ENCODE data around the gene INHBE.

INHBE gene

GRCh38 chr12:57460841-57461275, 5.8 kb downstream of the INHBE start:
- no peak for DNase-seq (ENCODE audit: low read depth, low spot score)

GRCh38 chr12:57461276-57461916, 6.3 kb downstream of the INHBE start:
- DNase-seq (ENCODE audit: low read depth, low spot score) = no peak

- DNase-seq (ENCODE audit: low read depth, low spot score) = no peak
Measured at GRCh38 chr12:57461917-57462250, 6.8 kb downstream of the INHBE start.

GRCh38 chr12:57462251-57462911, 7.3 kb downstream of the INHBE start:
- peak; percentile 71 for DNase-seq (ENCODE audit: low read depth, low spot score)

GRCh38 chr12:57462912-57463253, 7.8 kb downstream of the INHBE start:
- no peak for DNase-seq (ENCODE audit: low read depth, low spot score)

GRCh38 chr12:57464569-57464968, 9.5 kb downstream of the INHBE start:
- no peak for DNase-seq (ENCODE audit: low read depth, low spot score)

GRCh38 chr12:57465030-57465746, 10.1 kb downstream of the INHBE start:
- DNase-seq (ENCODE audit: low read depth, low spot score) = no peak

GRCh38 chr12:57465747-57466505, 10.8 kb downstream of the INHBE start:
- no peak for DNase-seq (ENCODE audit: low read depth, low spot score)

GRCh38 chr12:57467212-57467874, 12.2 kb downstream of the INHBE start:
- DNase-seq (ENCODE audit: low read depth, low spot score) = no peak

- DNase-seq (ENCODE audit: low read depth, low spot score) = no peak
Measured at GRCh38 chr12:57467915-57468314, 12.8 kb downstream of the INHBE start.

GRCh38 chr12:57469296-57470164, 14.4 kb downstream of the INHBE start:
- no peak for DNase-seq (ENCODE audit: low read depth, low spot score)

GRCh38 chr12:57470286-57470969, 15.3 kb downstream of the INHBE start:
- DNase-seq (ENCODE audit: low read depth, low spot score) = no peak

- DNase-seq (ENCODE audit: low read depth, low spot score) = no peak
Measured at GRCh38 chr12:57470970-57471656, 16.0 kb downstream of the INHBE start.

- DNase-seq (ENCODE audit: low read depth, low spot score) = no peak
Measured at GRCh38 chr12:57471661-57472060, 16.6 kb downstream of the INHBE start.

- no peak for DNase-seq (ENCODE audit: low read depth, low spot score)
Measured at GRCh38 chr12:57472391-57472790, 17.3 kb downstream of the INHBE start.

- DNase-seq (ENCODE audit: low read depth, low spot score) = no peak
Measured at GRCh38 chr12:57473392-57473791, 18.3 kb downstream of the INHBE start.

GRCh38 chr12:57473886-57474285, 18.8 kb downstream of the INHBE start:
- DNase-seq (ENCODE audit: low read depth, low spot score) = no peak

- no peak for DNase-seq (ENCODE audit: low read depth, low spot score)
Measured at GRCh38 chr12:57474430-57474829, 19.3 kb downstream of the INHBE start.

- no peak for DNase-seq (ENCODE audit: low read depth, low spot score)
Measured at GRCh38 chr12:57474862-57475261, 19.8 kb downstream of the INHBE start.
